Right ventricle myocardium superior (tissue), 1 donor: Measurements from ENCODE around the gene SLC16A7. TPM values are rescaled to one million over a fixed set of nuclear protein-coding genes. Genes with fewer than 3 reads are reported as not detected.

Experiments
- ATAC-seq: fragments of 200-7000 bp; cut with Tn5 transposase; one replicate; pipeline ENCODE4 v1.9.1; 2020; ENCODE audit warnings: mild to moderate bottlenecking; ENCODE audit not compliant: poor library complexity
- DNase-seq: peaks from one replicate; pipeline ENCODE4 v3.0.0-alpha.2; 2020
- intact Hi-C: fragments of 100-400 bp; cut with DNase I; formaldehyde crosslinking; loops from one replicate; pipeline ENCODE4 v1.11.2; 2022
- total RNA-seq: library from RNA; stranded (reverse); fragmentation: NEBNext Ultra II Directional; extraction: Animal tissue kit (Norgen Biotek cat#: 25700); gene quantifications from one replicate; pipeline ENCODE4 v1.2.1, GENCODE V29; 2021
- donor health status: DM: no; HTN: yes; CAD: no; lungs with severe emphysema.

The SLC16A7 gene
- total RNA-seq, 1 donor from 2014 or later = 108 TPM

GRCh38 chr12:59787610-59788009 is 191.8 kb downstream of the SLC16A7 start:
- intact Hi-C loops = no loop called here
- DNase-seq = no peak
- peak; percentile 72 for ATAC-seq

- DNase-seq (no peak), ATAC-seq (no peak)
- intact Hi-C loops = no loop called here
These were observed 196.8 kb downstream of the SLC16A7 start for GRCh38 chr12:59792647-59793046.

- intact Hi-C loops = no loop called here
- DNase-seq (no peak), ATAC-seq (no peak)
These were observed 207.9 kb downstream of the SLC16A7 start for GRCh38 chr12:59803735-59804134.

GRCh38 chr12:59808317-59808910 is 212.6 kb downstream of the SLC16A7 start:
- DNase-seq = no peak
- ATAC-seq = peak; percentile 88
- intact Hi-C loops = no loop called here

GRCh38 chr12:59811991-59812390 is 216.2 kb downstream of the SLC16A7 start:
- no peak for DNase-seq
- ATAC-seq = no peak
- intact Hi-C loops = loop anchor here (10.0 kb wide), 1 partner anchor 377 kb away; no protein-coding TSS in a partner anchor

- ATAC-seq (no peak), DNase-seq (no peak)
- intact Hi-C loops = loop anchor here (10.0 kb wide), 1 partner anchor 378 kb away; no protein-coding TSS in a partner anchor
These were observed 216.9 kb downstream of the SLC16A7 start for GRCh38 chr12:59812716-59813115.

GRCh38 chr12:59820594-59821011 is 224.8 kb downstream of the SLC16A7 start:
- ATAC-seq (no peak), DNase-seq (no peak)
- intact Hi-C loops = no loop called here

GRCh38 chr12:59823567-59823966 is 227.7 kb downstream of the SLC16A7 start:
- intact Hi-C loops = no loop called here
- DNase-seq (no peak), ATAC-seq (no peak)

- intact Hi-C loops = no loop called here
- ATAC-seq = no peak
- no peak for DNase-seq
These were observed 231.9 kb downstream of the SLC16A7 start for GRCh38 chr12:59827767-59828166.

GRCh38 chr12:59828521-59828920 is 232.7 kb downstream of the SLC16A7 start:
- no peak for DNase-seq
- no peak for ATAC-seq
- intact Hi-C loops = no loop called here

- intact Hi-C loops = loop anchor here (10.0 kb wide), 1 partner anchor 389 kb away; no protein-coding TSS in a partner anchor
- DNase-seq = no peak
- no peak for ATAC-seq
These were observed 237.6 kb downstream of the SLC16A7 start for GRCh38 chr12:59833408-59833807.

GRCh38 chr12:59834659-59835474 is 239.0 kb downstream of the SLC16A7 start:
- DNase-seq (no peak), ATAC-seq (no peak)
- intact Hi-C loops = loop anchor here (10.0 kb wide), 1 partner anchor 390 kb away; no protein-coding TSS in a partner anchor
